Fibroblast of lung (primary cell): ENCODE measurements around the gene EPHB4. TPM values are rescaled to one million over a fixed set of nuclear protein-coding genes. Genes with fewer than 3 reads are reported as not detected.
"Not testable (repeated sequence)": the region's sequence is repeated elsewhere in the genome, so short reads cannot be mapped to it uniquely, and the experiment has no call there.

Experiments
- DNase-seq, 2 donors: peaks; one replicate each; pipeline versions ENCODE4 v3.0.0 to v3.0.0-alpha.2; 2010; ENCODE audit warnings: low read depth in 2 of 2
- H2AFZ ChIP-seq: 2 replicates; pipeline ENCODE4 v1.5.1; 2012; ENCODE audit warnings: low read length, control low read depth, inconsistent platforms
- H3K27ac ChIP-seq: 2 replicates; pipeline ENCODE4 v1.5.1; 2011; ENCODE audit warnings: low read length, control low read depth; ENCODE audit not compliant: insufficient read depth
- H3K27me3 ChIP-seq: 2 replicates; pipeline ENCODE4 v1.5.1; 2011; ENCODE audit warnings: mild to moderate bottlenecking, low read length; ENCODE audit not compliant: control insufficient read depth, insufficient read depth
- H3K36me3 ChIP-seq: 2 replicates; pipeline ENCODE4 v1.5.1; 2011; ENCODE audit warnings: low read length; ENCODE audit not compliant: control insufficient read depth, insufficient read depth
- H3K4me1 ChIP-seq: 2 replicates; pipeline ENCODE4 v1.5.1; 2011; ENCODE audit warnings: low read length; ENCODE audit not compliant: control insufficient read depth, insufficient read depth; ENCODE audit errors: extremely low read depth
- H3K4me2 ChIP-seq: 2 replicates; pipeline ENCODE4 v1.5.1; 2011; ENCODE audit warnings: low read length, control low read depth; ENCODE audit not compliant: insufficient read depth; ENCODE audit errors: extremely low read depth
- H3K4me3 ChIP-seq, 4 experiments: fragments of 200-600 bp in 1 of 4; sonication (generic) in 1 of 4; replicated peaks in 1 of 4; 2 replicates each; pipeline ENCODE4 v1.5.1; 2011 to 2016; ENCODE audit warnings: low read length in 4 of 4, low read depth in 3 of 4, mild to moderate bottlenecking in 3 of 4, control low read depth in 2 of 4, inconsistent platforms in 1 of 4, mixed read lengths in 1 of 4; ENCODE audit not compliant: insufficient read depth in 1 of 4; ENCODE audit errors: control extremely low read depth in 1 of 4
- H3K79me2 ChIP-seq: 2 replicates; pipeline ENCODE4 v1.5.1; 2012; ENCODE audit warnings: mild to moderate bottlenecking, low read length, inconsistent platforms; ENCODE audit not compliant: control insufficient read depth, insufficient read depth
- H3K9ac ChIP-seq: 2 replicates; pipeline ENCODE4 v1.5.1; 2011; ENCODE audit warnings: mild to moderate bottlenecking, low read length, control low read depth; ENCODE audit not compliant: insufficient read depth
- H3K9me3 ChIP-seq: 2 replicates; pipeline ENCODE4 v1.5.1; 2012; ENCODE audit warnings: low read depth, low read length; ENCODE audit not compliant: control insufficient read depth, insufficient read depth
- H4K20me1 ChIP-seq: 2 replicates; pipeline ENCODE4 v1.5.1; 2011; ENCODE audit warnings: low read length; ENCODE audit not compliant: control insufficient read depth, insufficient read depth; ENCODE audit errors: extremely low read depth
- EZH2 ChIP-seq: IDR thresholded peaks from 2 replicates; pipeline ENCODE4 v1.5.1; 2012; ENCODE audit warnings: low read length, control low read depth, mild to moderate bottlenecking; ENCODE audit errors: missing control alignments
- polyA plus RNA-seq, 2 donors: library from polyadenylated mRNA; depleted of rRNA in 1 of 2; stranded (reverse) in 1 of 2; unstranded in 1 of 2; fragments of >200 nt; gene quantifications; 2 replicates each; pipeline ENCODE4 v1.2.1, GENCODE V29; 2011 to 2012; ENCODE audit warnings: missing spikeins in 1 of 2
- total RNA-seq: library from RNA; depleted of rRNA; stranded (reverse); fragments of >200 nt; gene quantifications from 2 replicates; pipeline ENCODE4 v1.2.1, GENCODE V29; 2014
- TF ChIP-seq, protein P1 (sequence below), 2 donors: IDR thresholded peaks in 1 of 2; conservative IDR thresholded peaks in 1 of 2; 1 replicate in 1 of 2; 2 replicates in 1 of 2; pipeline ENCODE4 v1.5.1; 2011 to 2012; ENCODE audit warnings: low read length in 2 of 2, control low read depth in 1 of 2, inconsistent platforms in 1 of 2, low read depth in 1 of 2, mild to moderate bottlenecking in 1 of 2

EPHB4 gene
- total and polyA plus RNA-seq, 2 donors (not counting 1 experiment from before 2014, with no cell fraction given) = 28.5 to 98.8 TPM

- no peaks in the 10 kb centered on the region for H3K79me2 ChIP-seq
- no peaks in the 10 kb centered on the region for H3K9me3 ChIP-seq
- no peak overlapping the region for H2AFZ ChIP-seq
- H3K27me3 ChIP-seq = peaks cover 3% of the 10 kb centered on the region
- no peaks in the 10 kb centered on the region for H4K20me1 ChIP-seq
- no peak overlapping the region for H3K4me3 ChIP-seq
- no peak overlapping the region for H3K4me2 ChIP-seq
- no peak overlapping the region for H3K9ac ChIP-seq
- TF ChIP-seq, protein P1, sequence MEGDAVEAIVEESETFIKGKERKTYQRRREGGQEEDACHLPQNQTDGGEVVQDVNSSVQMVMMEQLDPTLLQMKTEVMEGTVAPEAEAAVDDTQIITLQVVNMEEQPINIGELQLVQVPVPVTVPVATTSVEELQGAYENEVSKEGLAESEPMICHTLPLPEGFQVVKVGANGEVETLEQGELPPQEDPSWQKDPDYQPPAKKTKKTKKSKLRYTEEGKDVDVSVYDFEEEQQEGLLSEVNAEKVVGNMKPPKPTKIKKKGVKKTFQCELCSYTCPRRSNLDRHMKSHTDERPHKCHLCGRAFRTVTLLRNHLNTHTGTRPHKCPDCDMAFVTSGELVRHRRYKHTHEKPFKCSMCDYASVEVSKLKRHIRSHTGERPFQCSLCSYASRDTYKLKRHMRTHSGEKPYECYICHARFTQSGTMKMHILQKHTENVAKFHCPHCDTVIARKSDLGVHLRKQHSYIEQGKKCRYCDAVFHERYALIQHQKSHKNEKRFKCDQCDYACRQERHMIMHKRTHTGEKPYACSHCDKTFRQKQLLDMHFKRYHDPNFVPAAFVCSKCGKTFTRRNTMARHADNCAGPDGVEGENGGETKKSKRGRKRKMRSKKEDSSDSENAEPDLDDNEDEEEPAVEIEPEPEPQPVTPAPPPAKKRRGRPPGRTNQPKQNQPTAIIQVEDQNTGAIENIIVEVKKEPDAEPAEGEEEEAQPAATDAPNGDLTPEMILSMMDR (conservative IDR thresholded peaks at IDR 0.05 in 1 of 2, IDR thresholded peaks at IDR 0.05 in 1 of 2; ENCODE audit: low read depth in 1 of 2, low read length in 2 of 2) = no peak
- no peak for TF ChIP-seq EZH2
- no peak for DNase-seq
- H3K27ac ChIP-seq = no peak overlapping the region
- H3K36me3 ChIP-seq = no peaks in the 10 kb centered on the region
- H3K4me1 ChIP-seq = no peaks in the 10 kb centered on the region
Observed at GRCh38 chr7:100764841-100765240, 62.5 kb downstream of the EPHB4 start.

- Histone ChIP-seq H3K27me3 (peaks cover 3% of the 10 kb centered on the region), H3K4me1 (no peaks in the 10 kb centered on the region), H4K20me1 (no peaks in the 10 kb centered on the region), H2AFZ (no peak overlapping the region), H3K9ac (no peak overlapping the region), H3K27ac (no peak overlapping the region), H3K4me3 (no peak overlapping the region), H3K79me2 (no peaks in the 10 kb centered on the region), H3K9me3 (no peaks in the 10 kb centered on the region), H3K4me2 (no peak overlapping the region), H3K36me3 (no peaks in the 10 kb centered on the region)
- no peak for TF ChIP-seq EZH2
- TF ChIP-seq, protein P1 (conservative IDR thresholded peaks at IDR 0.05 in 1 of 2, IDR thresholded peaks at IDR 0.05 in 1 of 2; ENCODE audit: low read depth in 1 of 2, low read length in 2 of 2) = no peak
- no peak for DNase-seq
Observed at GRCh38 chr7:100763556-100764140, 63.7 kb downstream of the EPHB4 start.

DNA sequence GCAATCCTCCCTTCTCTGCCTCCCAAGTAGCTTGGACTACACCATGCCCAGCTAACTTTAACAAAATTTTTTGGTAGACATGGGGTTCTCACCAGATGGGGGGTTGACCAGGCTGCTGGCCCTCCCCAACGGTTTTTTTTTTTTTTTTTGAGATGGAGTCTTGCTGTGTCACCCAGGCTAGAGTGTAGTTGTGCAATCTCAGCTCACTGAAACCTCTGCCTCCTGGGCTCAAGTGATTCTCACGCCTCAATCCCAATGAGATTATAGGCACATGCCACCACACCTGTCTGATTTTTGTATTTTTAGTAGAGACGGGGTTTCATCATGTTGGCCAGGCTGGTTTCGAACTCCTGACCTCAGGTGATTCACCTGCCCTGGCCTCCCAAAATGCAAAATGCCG lies 64.5 kb downstream of the EPHB4 start:
- H3K4me1 ChIP-seq, H3K79me2 ChIP-seq, H3K9ac ChIP-seq, H3K4me3 ChIP-seq, H3K4me2 ChIP-seq, H3K9me3 ChIP-seq, DNase-seq, H3K36me3 ChIP-seq, H3K27me3 ChIP-seq, H3K27ac ChIP-seq, H4K20me1 ChIP-seq, H2AFZ ChIP-seq: not testable (repeated sequence)
